Activated CD8-positive, alpha-beta memory T cell treated with anti-CD3 and anti-CD28 coated beads for 24 hours (primary cell): ENCODE measurements around the gene AKAP1.

Source experiments
- DNase-seq: peaks from one replicate; pipeline ENCODE4 v3.0.0-alpha.2; 2020

Gene AKAP1

DNA sequence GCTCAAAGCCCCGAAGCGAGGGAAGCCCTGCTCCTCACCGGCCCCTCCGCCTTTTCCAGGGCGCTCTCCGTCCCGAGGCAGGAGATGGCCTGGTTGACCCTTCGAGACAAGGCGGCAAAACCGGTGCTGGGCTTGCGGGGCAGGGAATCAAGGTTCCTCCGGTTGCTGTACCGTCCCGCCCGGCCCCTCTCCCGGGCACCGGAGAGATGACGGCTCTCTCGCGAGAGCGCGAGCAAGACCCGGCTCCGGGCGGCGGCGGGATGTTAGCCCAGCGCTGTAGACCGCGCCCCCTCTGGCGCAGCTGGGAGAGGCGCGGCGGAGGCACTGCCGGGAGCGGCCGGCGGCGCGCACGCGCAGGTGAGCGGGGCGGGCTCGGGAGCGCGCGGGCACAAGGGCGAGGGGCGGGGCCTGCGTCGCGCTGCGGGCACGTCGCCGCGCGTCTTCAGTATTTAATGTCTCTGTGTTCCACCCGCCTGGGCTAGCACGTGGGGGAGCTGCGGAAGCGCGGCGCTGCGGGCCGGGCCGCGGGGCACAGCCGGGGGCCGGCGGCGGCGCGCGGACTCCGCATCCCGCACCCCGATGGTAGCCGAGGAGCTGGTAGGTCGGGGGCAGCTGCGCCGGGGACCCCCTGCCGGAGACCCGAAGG lies at the start of gene AKAP1:
Gene AKAP1 (plus strand): TSS at position 445 of the 646 bp plus-strand sequence. CDS start 20,219 bp downstream, outside the sequence.
- peak; percentile 96 for DNase-seq

DNA sequence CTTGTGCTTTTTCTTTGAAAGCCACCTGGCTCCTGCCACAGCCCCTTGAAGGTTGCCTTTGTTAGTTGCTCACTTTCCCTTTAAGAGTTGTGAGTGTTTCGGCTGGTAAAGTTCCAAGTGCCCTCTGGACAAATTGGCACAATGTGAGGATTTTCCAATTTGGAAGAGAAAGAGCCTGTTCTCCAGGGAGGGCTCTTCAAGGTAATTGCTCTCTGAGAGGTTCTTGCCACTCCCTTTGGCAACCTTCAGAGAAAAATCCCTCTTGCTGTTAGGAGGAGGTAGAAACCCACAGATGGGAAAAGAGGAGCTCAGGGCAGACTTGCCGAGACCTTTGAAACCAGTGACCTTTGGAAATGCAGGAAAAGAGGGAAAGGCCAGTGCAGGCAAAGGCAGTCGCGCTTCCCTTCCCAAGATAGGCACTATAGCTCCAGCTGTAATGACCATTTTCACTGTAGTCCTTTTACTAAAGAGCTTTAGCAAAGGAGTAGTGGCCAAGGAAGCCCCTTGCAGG lies 49.0 kb upstream of the AKAP1 start:
- DNase-seq: no peak

GRCh38 chr17:57037411-57037810 lies 47.6 kb upstream of the AKAP1 start:
- DNase-seq: no peak

GRCh38 chr17:57038486-57038885 lies 46.6 kb upstream of the AKAP1 start:
- no peak for DNase-seq

DNA sequence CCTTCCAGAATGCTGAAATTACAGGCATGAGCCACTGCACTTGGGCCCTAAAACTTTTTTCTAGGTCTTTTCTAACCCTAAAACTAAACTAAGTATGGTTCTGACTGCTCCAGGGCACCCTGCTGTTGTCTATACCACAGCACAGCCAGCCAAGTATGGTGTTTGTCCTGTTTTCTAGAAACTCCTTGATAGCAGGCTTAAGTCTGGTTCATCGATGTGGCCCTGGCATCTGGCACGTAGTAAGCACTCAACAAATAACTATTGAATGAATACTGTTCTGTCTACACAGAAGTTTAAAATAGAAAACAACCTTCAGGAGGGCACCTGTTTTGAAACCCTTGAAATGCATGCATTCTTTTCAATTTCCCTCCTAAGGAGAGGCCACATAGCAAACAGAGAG lies 44.5 kb upstream of the AKAP1 start:
- no peak for DNase-seq

DNA sequence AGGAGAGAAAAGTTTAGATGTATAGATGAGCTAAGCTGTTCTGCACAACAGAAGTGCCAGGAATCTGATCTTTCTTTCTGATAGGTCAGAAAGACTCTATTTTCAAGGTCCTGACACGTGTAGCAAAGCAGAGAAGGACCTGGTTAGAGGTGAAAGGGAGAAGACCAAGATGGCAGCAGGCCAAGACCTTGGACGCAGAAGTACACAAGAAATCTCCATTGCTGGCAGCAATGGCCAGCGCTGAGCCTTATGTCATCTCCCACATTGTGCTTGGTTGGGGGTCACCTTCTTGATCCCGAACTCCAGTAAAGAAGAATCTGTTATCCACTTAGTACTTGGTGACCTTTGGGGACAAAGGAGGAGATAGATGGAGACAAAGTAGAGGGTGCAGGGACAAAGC lies 41.8 kb upstream of the AKAP1 start:
- DNase-seq: no peak

GRCh38 chr17:57044976-57045867 lies 39.8 kb upstream of the AKAP1 start:
- DNase-seq: no peak

DNA sequence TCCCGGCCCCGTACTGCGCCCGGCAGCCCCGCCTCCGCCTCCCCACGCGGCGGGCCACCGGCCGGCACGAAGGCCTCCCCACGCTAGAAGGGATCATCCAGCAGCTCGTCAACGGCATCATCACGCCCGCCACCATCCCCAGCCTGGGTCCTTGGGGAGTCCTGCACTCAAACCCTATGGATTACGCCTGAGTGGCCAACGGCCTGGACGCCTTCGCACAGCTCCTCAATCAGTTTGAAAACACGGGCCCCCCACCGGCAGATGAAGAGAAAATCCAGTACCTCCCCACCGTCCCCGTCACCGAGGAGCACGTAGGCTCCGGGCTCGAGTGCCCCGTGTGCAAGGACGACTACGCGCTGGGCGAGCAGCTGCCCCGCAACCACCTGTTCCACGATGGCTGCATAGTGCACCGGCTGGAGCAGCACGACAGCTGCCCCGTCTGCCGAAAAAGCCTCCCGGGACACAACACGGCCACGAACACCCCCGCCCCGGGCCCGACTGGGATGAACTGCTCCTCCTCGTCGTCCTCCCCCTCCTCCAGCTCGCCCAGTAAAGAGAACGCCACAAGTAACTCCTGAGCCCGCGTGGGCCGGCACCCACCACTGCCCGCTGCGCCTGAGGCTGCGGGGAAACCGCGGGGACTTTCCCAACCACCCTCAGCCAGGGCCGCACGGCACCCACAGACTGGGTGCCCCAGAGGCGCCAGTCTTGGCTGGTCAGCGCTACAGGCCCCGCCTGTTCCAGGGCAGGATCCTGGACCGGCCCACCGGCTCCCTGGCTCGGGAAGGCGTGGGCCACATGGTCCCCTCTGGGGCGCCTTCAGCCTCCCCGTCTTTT lies 39.0 kb upstream of the AKAP1 start:
- peak; percentile 79 for DNase-seq

GRCh38 chr17:57046749-57047148 lies 38.3 kb upstream of the AKAP1 start:
- no peak for DNase-seq

DNA sequence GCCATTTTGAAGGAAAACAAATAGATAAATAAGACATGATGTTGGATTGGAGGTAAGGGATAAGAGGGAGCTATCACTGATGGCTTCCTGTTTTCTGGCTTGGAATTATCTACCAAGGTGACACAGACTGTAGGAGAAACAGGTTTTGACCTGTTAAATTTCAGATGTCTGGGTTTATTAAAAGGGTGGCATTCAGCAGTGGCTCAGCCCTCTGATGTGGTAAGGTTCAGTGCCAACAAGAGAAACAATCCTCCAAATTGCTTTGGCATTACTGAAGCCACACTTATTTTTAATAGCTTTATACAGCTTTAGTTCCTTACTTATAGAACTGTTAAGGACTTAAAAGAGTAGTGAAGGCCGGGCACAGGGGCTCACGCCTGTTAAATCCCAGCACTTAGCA lies 37.0 kb upstream of the AKAP1 start:
- no peak for DNase-seq

DNA sequence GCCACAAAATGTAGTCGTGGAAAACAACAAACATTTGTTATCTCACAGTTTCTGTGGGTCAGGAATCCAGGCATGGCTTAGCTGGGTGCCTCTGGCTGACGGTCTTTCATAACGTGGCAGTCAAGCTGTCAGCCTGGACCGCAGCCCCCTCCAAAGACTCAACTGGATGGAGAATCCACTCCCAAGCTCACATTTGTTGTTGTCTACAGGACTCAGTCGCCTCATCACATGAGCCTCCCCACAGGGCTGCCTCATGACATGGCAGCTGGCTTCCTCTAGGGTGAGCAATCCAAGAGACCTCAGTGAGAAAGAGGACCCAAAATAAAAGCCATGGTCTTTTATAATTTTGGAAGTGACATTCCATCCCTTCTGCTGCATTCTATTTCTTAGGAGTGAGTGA lies 34.7 kb upstream of the AKAP1 start:
- DNase-seq: no peak

DNA sequence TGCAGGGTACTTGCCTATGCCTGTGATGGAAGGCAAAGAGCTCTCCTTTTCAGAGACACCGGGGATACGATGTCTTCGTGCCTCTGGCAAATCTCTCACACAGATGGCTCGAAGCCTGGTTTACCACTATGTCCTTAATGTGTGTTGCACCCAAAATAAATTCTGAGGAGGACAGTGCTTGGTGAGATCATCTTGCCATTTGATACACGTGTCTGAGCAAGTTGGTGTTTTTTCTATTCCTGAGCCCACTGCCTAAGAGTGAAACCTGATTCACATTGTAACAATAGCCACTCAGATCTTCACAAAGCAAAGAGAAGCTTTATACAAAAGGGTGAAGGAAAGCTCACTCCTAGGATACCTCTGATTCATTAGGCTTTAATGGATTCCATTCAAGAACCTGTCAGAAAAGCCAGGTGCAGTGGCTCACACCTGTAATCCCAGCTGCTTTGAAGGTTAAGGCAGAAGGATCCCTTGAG lies 33.1 kb upstream of the AKAP1 start:
- no peak for DNase-seq

- no peak for DNase-seq
Measured at GRCh38 chr17:57062865-57063264, 22.2 kb upstream of the AKAP1 start.

GRCh38 chr17:57067162-57067561 lies 17.9 kb upstream of the AKAP1 start:
- no peak for DNase-seq

GRCh38 chr17:57067781-57068180 lies 17.3 kb upstream of the AKAP1 start:
- no peak for DNase-seq

- DNase-seq: no peak
Measured at GRCh38 chr17:57068222-57068658, 16.8 kb upstream of the AKAP1 start.

DNA sequence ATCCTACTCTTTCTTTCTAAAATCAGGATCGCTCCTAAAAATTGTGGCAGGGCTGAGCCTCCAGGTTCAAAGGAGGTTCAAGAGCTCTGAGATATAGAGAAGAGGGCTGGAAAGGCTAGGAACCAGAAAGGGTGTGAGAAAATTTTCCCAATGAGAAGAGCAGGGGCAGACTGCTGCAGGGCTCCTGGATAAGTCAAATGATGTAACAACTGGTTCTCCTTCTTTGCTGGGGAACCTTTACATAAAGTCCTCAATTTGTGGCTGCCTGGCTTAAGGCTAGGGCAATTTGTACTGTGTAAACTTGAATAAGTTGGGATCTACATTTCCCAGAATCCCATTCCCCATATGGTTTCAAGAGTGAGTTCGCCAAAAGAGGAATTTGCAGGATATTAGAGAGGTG lies 16.3 kb upstream of the AKAP1 start:
- DNase-seq: no peak

- no peak for DNase-seq
Measured at GRCh38 chr17:57071991-57072944, 12.8 kb upstream of the AKAP1 start.

GRCh38 chr17:57073626-57074025 lies 11.4 kb upstream of the AKAP1 start:
- DNase-seq: no peak

- DNase-seq: no peak
Measured at GRCh38 chr17:57075193-57075592, 9.9 kb upstream of the AKAP1 start.

DNA sequence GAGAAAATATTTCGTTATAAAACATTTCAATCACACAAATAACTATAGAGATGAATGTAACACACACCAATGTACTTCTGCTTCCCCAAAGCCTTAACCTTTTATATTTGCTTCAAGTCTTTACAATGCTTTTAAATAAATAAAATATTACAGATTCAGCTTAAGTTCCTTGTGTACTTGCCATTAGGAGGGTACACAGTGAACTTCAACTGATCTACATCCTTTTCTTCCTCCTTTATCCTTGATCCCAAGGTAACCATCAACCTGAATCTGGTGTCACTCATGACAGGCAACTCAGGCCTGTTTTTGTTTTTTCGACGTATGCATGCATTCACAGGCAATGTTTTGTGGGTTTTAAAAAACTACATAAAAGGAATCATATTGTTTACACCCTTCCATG lies 9.3 kb upstream of the AKAP1 start:
- DNase-seq: no peak

DNA sequence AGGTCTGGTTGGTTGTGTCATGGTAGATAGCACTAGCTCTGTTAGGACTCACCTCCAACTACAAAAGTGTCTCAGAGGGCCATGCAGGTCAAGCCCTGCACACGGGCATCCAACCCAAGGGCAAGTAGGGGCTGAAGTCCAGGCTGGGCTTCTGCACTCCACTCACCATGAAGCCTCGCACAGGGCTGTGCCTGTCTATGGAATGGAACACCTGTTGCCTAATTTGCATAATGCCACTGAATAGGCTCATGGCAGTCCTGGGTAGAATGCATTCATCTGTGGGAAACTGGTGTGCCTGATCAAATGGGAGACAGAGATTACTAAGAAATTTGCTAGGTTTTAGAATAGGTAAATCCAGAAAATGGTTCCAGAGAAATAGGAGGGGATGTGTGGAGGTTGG lies 8.0 kb upstream of the AKAP1 start:
- DNase-seq: no peak
